ENCODE measurements around the gene ERBB2. TPM values are rescaled to one million over a fixed set of nuclear protein-coding genes. Genes with fewer than 3 reads are reported as not detected.

The ERBB2 gene
- total and polyA plus RNA-seq, 2 of the 13 experiments (the other 11 are each of a cell fraction or from before 2014, with no cell fraction given) = 57.7 to 64.1 TPM

DNA sequence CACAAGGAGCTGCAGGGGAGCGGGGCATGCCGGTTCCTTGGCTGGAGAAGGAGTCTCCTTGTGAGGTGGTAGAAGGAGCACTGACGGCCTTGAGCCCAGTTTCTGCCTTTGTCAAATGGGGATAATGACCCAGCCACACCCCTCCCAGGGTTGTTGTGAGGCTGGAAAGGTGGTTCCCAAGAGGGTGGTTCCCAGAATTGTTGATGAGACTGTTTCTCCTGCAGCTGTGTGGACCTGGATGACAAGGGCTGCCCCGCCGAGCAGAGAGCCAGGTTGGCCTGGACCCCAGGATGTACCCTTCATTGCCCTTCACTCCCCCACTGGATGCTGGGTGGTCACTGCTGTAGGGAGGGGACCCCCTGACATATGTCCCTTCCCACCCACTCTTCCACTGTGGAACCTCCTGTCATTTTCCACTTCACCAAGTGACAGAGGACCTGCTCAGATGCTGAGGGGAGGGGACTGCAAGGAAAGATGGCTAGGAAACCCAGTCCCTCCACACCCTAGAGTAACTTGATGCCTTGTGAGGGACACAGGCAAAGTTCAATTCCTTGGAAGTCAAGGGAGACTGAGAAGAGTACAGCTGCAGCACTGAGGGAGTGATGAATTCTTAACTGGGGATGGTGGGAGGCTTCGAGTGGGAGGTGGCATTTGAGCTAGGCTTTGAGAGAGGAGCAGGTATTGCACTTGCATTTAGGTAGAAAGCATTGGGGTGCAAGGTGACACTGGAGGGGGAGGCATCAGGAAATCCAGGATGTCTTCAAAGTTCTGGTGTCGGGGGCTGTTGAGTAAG lies 19.9 kb downstream of the ERBB2 start:
- no peak overlapping the region for H3K9ac ChIP-seq (ENCODE audit: insufficient read depth, low read depth, low read length)
- DNase-seq (ENCODE audit: low spot score) = no peak
- CTCF ChIA-PET (ENCODE audit: low intra/inter-chr PET ratio, low total read pairs) = interaction anchor here (1.7 to 2.1 kb wide), 2 partner anchors 47 to 52 kb away, joined by 5 to 11 read pairs; partner anchors contain the start of gene PNMT
- H3K79me2 ChIP-seq (ENCODE audit: insufficient read depth, low read length) = no peaks in the 10 kb centered on the region
- BruUV-seq (replicated peaks) = no TSS peak
- H4K20me1 ChIP-seq (ENCODE audit: insufficient read depth, low read length) = no peaks in the 10 kb centered on the region
- no peaks in the 10 kb centered on the region for H3K9me3 ChIP-seq (ENCODE audit: low read length)
- WGBS (ENCODE audit: low lambda C conversion rate) = 96% methylated on average over 6 of the region's 7 CpGs
- no peak overlapping the region for H3K4me2 ChIP-seq (ENCODE audit: low read depth, low read length)
- ATAC-seq = no peak
- FAIRE-seq = no peak
- no peaks in the 10 kb centered on the region for H3K27me3 ChIP-seq (ENCODE audit: control insufficient read depth in 1 of 2, insufficient read depth in 2 of 2, low read length in 2 of 2)
- in situ Hi-C loops (cut with HindIII; ENCODE audit: extremely low pct_ligation_motif_present, low pct_unique_long_range_greater_than_20kb) (no loop called here), intact Hi-C loops (cut with micrococcal nuclease; ENCODE audit: unreplicated experiment) (loop anchor here (2.0 kb wide), 1 partner anchor 25 kb away; no protein-coding TSS in a partner anchor)
- H3K4me1 ChIP-seq (ENCODE audit: insufficient read depth, low read length) = no peaks in the 10 kb centered on the region
- no peak overlapping the region for H2AFZ ChIP-seq (ENCODE audit: low read length)
- no peak overlapping the region for H3K27ac ChIP-seq (ENCODE audit: extremely low read length, insufficient read depth, low read length)
- H3K36me3 ChIP-seq (replicated peaks in 1 of 2; ENCODE audit: control insufficient read depth in 1 of 2, insufficient read depth in 2 of 2, low read length in 2 of 2) = peaks cover 31 to 71% of the 10 kb centered on the region in 2 experiments
- POLR2A ChIA-PET = interaction anchor here (1.1 to 1.7 kb wide), 4 partner anchors 10 to 24 kb away, joined by 3 to 13 read pairs (median 5); partner anchors contain the start of genes ERBB2 and MIEN1
- no peak overlapping the region for H3K4me3 ChIP-seq (replicated peaks in 1 of 3; ENCODE audit: insufficient read depth in 1 of 3, low read depth in 2 of 3, low read length in 3 of 3)
- no peak for TF ChIP-seq PLRG1 (conservative IDR thresholded peaks at IDR 0.05)
- TF ChIP-seq ZNF230 (CRISPR knock-in tag; IDR thresholded peaks at IDR 0.05) = no peak
- no peak for TF ChIP-seq PAX8 (CRISPR knock-in tag; IDR thresholded peaks at IDR 0.05; ENCODE audit: borderline replicate concordance)
- TF ChIP-seq, protein P1, sequence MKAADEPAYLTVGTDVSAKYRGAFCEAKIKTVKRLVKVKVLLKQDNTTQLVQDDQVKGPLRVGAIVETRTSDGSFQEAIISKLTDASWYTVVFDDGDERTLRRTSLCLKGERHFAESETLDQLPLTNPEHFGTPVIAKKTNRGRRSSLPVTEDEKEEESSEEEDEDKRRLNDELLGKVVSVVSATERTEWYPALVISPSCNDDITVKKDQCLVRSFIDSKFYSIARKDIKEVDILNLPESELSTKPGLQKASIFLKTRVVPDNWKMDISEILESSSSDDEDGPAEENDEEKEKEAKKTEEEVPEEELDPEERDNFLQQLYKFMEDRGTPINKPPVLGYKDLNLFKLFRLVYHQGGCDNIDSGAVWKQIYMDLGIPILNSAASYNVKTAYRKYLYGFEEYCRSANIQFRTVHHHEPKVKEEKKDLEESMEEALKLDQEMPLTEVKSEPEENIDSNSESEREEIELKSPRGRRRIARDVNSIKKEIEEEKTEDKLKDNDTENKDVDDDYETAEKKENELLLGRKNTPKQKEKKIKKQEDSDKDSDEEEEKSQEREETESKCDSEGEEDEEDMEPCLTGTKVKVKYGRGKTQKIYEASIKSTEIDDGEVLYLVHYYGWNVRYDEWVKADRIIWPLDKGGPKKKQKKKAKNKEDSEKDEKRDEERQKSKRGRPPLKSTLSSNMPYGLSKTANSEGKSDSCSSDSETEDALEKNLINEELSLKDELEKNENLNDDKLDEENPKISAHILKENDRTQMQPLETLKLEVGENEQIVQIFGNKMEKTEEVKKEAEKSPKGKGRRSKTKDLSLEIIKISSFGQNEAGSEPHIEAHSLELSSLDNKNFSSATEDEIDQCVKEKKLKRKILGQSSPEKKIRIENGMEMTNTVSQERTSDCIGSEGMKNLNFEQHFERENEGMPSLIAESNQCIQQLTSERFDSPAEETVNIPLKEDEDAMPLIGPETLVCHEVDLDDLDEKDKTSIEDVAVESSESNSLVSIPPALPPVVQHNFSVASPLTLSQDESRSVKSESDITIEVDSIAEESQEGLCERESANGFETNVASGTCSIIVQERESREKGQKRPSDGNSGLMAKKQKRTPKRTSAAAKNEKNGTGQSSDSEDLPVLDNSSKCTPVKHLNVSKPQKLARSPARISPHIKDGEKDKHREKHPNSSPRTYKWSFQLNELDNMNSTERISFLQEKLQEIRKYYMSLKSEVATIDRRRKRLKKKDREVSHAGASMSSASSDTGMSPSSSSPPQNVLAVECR (CRISPR knock-in tag; IDR thresholded peaks at IDR 0.05; ENCODE audit: borderline replicate concordance) = no peak
- TF ChIP-seq ISX (CRISPR knock-in tag; conservative IDR thresholded peaks at IDR 0.05) = no peak
- TF ChIP-seq, protein P2, sequence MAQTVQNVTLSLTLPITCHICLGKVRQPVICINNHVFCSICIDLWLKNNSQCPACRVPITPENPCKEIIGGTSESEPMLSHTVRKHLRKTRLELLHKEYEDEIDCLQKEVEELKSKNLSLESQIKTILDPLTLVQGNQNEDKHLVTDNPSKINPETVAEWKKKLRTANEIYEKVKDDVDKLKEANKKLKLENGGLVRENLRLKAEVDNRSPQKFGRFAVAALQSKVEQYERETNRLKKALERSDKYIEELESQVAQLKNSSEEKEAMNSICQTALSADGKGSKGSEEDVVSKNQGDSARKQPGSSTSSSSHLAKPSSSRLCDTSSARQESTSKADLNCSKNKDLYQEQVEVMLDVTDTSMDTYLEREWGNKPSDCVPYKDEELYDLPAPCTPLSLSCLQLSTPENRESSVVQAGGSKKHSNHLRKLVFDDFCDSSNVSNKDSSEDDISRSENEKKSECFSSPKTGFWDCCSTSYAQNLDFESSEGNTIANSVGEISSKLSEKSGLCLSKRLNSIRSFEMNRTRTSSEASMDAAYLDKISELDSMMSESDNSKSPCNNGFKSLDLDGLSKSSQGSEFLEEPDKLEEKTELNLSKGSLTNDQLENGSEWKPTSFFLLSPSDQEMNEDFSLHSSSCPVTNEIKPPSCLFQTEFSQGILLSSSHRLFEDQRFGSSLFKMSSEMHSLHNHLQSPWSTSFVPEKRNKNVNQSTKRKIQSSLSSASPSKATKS (CRISPR knock-in tag; IDR thresholded peaks at IDR 0.05) = no peak
- TF ChIP-seq, protein P3, sequence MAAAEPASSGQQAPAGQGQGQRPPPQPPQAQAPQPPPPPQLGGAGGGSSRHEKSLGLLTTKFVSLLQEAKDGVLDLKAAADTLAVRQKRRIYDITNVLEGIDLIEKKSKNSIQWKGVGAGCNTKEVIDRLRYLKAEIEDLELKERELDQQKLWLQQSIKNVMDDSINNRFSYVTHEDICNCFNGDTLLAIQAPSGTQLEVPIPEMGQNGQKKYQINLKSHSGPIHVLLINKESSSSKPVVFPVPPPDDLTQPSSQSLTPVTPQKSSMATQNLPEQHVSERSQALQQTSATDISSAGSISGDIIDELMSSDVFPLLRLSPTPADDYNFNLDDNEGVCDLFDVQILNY (CRISPR knock-in tag; conservative IDR thresholded peaks at IDR 0.05) = no peak
- no peak for TF ChIP-seq MIXL1 (CRISPR knock-in tag; IDR thresholded peaks at IDR 0.05)
